BE2C (cell line): ENCODE data around the gene HAGH.

Source experiments
- DNase-seq: peaks from one replicate; pipeline ENCODE4 v3.0.0-alpha.2; 2020
- H3K27me3 ChIP-seq: fragments of 250-450 bp; sonication (Bioruptor Pico); 2 replicates; pipeline ENCODE4 v1.5.1; 2020; ENCODE audit warnings: mild to moderate bottlenecking
- H3K36me3 ChIP-seq: fragments of 250-450 bp; sonication (Bioruptor Pico); 2 replicates; pipeline ENCODE4 v1.5.1; 2020; ENCODE audit warnings: mild to moderate bottlenecking
- H3K4me1 ChIP-seq: fragments of 250-450 bp; sonication (Bioruptor Pico); 2 replicates; pipeline ENCODE4 v1.5.1; 2020
- H3K4me3 ChIP-seq: 2 replicates; pipeline ENCODE4 v1.5.1; 2011; ENCODE audit warnings: low read depth, low read length
- H3K9me3 ChIP-seq: fragments of 250-450 bp; sonication (Bioruptor Pico); 2 replicates; pipeline ENCODE4 v1.5.1; 2020
- CTCF ChIP-seq: IDR thresholded peaks from 2 replicates; pipeline ENCODE4 v1.5.1; 2012; ENCODE audit warnings: mild to moderate bottlenecking, low read depth, low read length

HAGH gene

GRCh38 chr16:1765826-1766225 is 60.8 kb downstream of the HAGH start:
- no peaks in the 10 kb centered on the region for H3K9me3 ChIP-seq
- H3K27me3 ChIP-seq = no peaks in the 10 kb centered on the region
- peaks cover 4% of the 10 kb centered on the region for H3K4me1 ChIP-seq
- H3K4me3 ChIP-seq = no peak overlapping the region
- no peak for DNase-seq
- TF ChIP-seq CTCF = no peak
- peaks cover 80% of the 10 kb centered on the region for H3K36me3 ChIP-seq

GRCh38 chr16:1764971-1765370 is 61.7 kb downstream of the HAGH start:
- no peak for TF ChIP-seq CTCF
- Histone ChIP-seq H3K27me3 (no peaks in the 10 kb centered on the region), H3K36me3 (peaks cover 80% of the 10 kb centered on the region), H3K4me1 (peaks cover 1% of the 10 kb centered on the region), H3K4me3 (no peak overlapping the region), H3K9me3 (no peaks in the 10 kb centered on the region)
- DNase-seq = no peak

- peaks cover 79% of the 10 kb centered on the region for H3K36me3 ChIP-seq
- H3K27me3 ChIP-seq = no peaks in the 10 kb centered on the region
- no peak overlapping the region for H3K4me3 ChIP-seq
- no peaks in the 10 kb centered on the region for H3K4me1 ChIP-seq
- H3K9me3 ChIP-seq = no peaks in the 10 kb centered on the region
- peak; percentile 70 for DNase-seq
- TF ChIP-seq CTCF = peak; percentile 46
Observed at GRCh38 chr16:1763521-1764511, 62.8 kb downstream of the HAGH start.

- no peaks in the 10 kb centered on the region for H3K9me3 ChIP-seq
- DNase-seq = no peak
- H3K27me3 ChIP-seq = no peaks in the 10 kb centered on the region
- no peak for TF ChIP-seq CTCF
- peaks cover 71% of the 10 kb centered on the region for H3K36me3 ChIP-seq
- H3K4me1 ChIP-seq = no peaks in the 10 kb centered on the region
- H3K4me3 ChIP-seq = no peak overlapping the region
Observed at GRCh38 chr16:1762879-1763520, 63.6 kb downstream of the HAGH start.

GRCh38 chr16:1762196-1762878 is 64.3 kb downstream of the HAGH start:
- peaks cover 65% of the 10 kb centered on the region for H3K36me3 ChIP-seq
- no peaks in the 10 kb centered on the region for H3K27me3 ChIP-seq

More at GRCh38 chr16:1762196-1762878, 64.3 kb downstream of the HAGH start:
- no peak for DNase-seq
- Histone ChIP-seq H3K4me1 (no peaks in the 10 kb centered on the region), H3K4me3 (no peak overlapping the region), H3K9me3 (no peaks in the 10 kb centered on the region)
- no peak for TF ChIP-seq CTCF
